Measurements from ENCODE around the gene NBAS.
"Not testable (repeated sequence)": the region's sequence is repeated elsewhere in the genome, so short reads cannot be mapped to it uniquely, and the experiment has no call there.

The NBAS gene

GRCh38 chr2:15533860-15534480 lies 27.2 kb downstream of the NBAS start:
- in situ Hi-C loops (cut with MboI; ENCODE audit: low sequenced_read_pairs) = no loop called here

DNA sequence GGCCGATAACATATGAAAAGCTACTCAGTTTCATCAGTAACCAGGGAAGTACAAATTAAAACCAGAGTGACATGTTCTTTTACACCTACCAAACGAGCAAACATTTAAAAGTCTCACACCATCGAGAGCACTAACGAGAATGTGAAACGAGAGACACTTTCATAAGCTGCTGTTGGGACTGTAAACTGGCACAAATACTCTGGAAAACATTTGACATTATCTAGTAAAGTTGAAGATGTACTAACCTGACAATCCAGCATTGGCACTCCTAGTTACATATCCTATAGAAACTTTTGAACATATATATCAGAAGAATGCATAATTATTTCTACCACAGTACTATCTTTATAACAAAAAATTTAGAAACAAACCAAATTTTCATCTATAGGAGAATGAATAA lies 28.1 kb downstream of the NBAS start:
- in situ Hi-C loops (cut with MboI; ENCODE audit: low sequenced_read_pairs) = no loop called here

DNA sequence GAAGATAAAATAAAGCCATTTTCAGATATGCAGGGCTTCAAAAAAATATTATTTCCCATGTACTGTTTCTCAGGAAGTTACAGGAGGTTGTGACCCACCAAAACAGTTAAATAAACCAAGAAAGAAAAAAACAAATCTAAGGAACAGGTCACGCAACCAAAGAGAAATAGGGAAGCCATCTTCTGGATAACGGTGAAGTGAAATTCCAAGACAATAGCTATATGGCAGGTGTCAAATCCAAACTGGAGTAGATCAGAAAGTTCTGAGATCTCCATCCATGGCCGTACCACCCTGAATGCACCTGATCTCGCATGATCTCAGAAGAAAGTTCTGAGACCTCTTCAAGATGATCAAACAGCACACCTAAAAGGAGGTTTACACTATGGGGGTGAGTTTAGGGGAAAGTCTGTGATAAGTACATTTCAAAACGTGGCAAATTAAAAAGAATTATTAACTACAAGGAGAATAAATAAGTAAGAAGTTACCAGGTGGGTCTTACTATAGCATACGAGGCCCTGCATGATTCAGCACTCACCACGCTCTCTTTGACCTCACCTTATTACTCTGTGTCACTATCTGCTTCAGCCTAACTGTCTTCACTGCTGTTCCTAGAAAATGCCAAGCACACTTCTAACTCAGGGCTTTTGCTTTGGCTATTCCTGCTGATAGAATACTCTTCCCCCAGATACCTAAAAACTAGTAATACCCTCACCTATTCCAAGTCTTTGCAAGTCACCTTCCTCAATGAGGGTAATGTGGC lies 29.9 kb downstream of the NBAS start:
- in situ Hi-C loops (cut with MboI; ENCODE audit: low sequenced_read_pairs) = no loop called here

DNA sequence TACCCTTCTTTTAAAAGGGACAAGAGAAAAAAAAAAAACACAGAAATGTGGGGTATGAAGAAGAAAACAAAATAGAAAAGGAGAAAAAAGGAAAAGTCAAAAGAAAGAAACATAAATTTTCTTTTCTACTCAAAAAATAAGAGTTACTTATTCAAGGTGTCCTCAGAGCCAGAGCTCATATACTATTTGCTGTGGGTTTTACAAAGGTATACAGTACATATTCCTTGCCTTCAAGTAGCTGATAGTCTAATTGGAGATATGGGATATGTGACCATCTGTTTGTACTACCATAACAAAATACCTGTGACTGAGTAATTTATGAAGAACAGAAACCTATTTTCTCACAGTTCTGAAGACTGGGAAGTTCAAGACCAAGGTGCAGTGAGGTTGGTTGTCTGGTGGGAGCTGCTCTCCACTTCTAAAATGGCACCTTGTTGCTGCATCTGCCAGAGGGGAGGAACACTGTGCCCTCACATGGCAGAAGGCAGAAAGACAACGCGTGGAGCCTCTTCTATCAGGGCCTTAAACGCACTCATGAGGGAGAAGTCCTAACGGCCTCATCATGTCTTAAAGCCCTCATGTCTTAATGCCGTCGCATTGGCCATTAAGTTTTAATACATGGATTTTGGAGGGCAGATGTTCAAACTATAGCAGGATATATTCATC lies 33.9 kb downstream of the NBAS start:
- in situ Hi-C loops (cut with MboI; ENCODE audit: low sequenced_read_pairs) = no loop called here

DNA sequence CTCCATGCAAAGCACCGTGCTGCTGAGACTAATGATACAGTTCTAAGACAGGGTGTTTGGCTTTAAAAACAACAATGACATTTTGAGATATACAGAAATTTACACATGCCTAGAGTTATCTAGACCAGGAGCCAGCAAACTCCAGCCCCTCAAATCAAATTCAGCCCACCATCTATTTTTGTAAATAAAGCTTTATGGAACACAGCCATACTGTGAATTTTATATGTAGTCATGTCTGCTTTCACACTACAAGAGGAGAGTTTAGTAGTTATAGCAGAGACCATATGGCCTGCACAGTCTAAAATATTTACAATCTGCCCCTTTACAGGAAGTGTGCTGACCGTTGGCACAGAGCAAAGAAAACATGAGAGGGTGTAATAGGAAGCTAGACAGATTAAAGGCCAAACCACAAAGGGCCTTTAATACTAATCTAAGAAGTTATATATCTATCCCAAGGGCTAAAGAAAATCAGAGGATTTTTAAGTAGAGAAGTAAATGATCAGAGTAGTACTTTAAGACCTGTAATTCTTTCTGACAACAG lies 39.4 kb downstream of the NBAS start:
- in situ Hi-C loops (cut with MboI; ENCODE audit: low sequenced_read_pairs) = no loop called here

- in situ Hi-C loops (cut with MboI; ENCODE audit: low sequenced_read_pairs) = no loop called here
Observed at GRCh38 chr2:15520346-15520745, 40.8 kb downstream of the NBAS start.

- in situ Hi-C loops (cut with MboI; ENCODE audit: low sequenced_read_pairs) = not testable (repeated sequence)
Observed at GRCh38 chr2:15518759-15519158, 42.4 kb downstream of the NBAS start.

DNA sequence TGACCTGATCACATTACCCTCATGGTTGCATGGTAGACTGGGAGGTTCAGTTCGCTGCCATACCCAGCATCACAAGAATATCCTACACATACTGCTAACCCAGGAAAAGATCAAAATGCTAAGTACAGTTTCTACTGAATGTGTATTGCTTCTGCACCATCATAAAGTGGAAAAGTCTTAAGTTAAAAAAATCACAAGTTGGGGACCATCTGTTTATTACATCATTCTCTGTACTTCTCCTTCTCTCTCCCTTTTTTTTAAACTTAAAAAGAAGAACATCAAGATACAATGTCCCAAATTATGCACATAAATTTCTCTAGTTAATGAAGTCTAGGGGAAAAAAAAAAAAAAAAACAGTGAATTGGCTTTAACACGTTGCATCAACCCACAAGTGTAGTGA lies 43.3 kb downstream of the NBAS start:
- in situ Hi-C loops (cut with MboI; ENCODE audit: low sequenced_read_pairs) = no loop called here

GRCh38 chr2:15511686-15512085 lies 49.4 kb downstream of the NBAS start:
- in situ Hi-C loops (cut with MboI; ENCODE audit: low sequenced_read_pairs) = no loop called here

DNA sequence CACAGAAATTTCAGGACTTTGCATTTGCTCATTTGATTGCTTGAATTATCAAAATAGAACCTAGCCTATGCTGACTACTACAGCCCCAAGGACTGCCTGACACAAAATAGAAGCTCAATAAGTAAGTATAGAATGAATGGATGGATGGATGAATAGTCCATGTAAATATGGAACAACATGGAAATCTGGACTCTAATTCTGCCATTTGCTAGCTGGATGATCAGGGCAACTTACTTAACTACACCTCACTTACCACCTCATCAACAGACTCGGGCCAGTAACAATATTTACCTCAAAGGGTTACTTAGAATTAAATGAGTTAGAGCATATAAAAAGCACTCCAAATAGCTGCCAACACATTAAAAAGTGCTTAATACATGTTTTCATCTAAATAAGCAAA lies 50.6 kb downstream of the NBAS start:
- in situ Hi-C loops (cut with MboI; ENCODE audit: low sequenced_read_pairs) = no loop called here

GRCh38 chr2:15510131-15510530 lies 51.0 kb downstream of the NBAS start:
- in situ Hi-C loops (cut with MboI; ENCODE audit: low sequenced_read_pairs) = no loop called here

- in situ Hi-C loops (cut with MboI; ENCODE audit: low sequenced_read_pairs) = no loop called here
Observed at GRCh38 chr2:15507697-15508096, 53.4 kb downstream of the NBAS start.

DNA sequence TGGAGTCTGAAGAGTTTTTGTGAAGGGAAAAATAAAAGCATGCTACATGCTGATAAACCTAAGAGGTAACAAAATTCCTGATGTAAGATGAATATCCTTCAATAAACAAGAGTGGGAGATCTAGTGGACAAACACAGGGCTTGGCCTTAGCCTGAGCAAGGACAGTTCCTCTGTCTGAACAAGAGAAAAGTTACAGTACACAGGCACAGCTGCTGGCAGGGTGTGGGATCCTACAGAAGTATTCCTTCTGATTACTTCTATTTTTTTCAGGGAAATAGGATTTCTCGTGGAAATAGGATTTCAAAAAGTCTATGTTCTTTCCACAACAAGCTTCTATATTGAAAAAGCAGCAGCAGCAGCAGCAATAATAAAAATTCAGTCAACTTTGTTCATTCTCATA lies 54.1 kb downstream of the NBAS start:
- in situ Hi-C loops (cut with MboI; ENCODE audit: low sequenced_read_pairs) = no loop called here

- in situ Hi-C loops (cut with MboI; ENCODE audit: low sequenced_read_pairs) = no loop called here
Observed at GRCh38 chr2:15506229-15506819, 54.8 kb downstream of the NBAS start.

GRCh38 chr2:15504882-15505663 lies 56.1 kb downstream of the NBAS start:
- in situ Hi-C loops (cut with MboI; ENCODE audit: low sequenced_read_pairs) = no loop called here

GRCh38 chr2:15499251-15499650 lies 61.9 kb downstream of the NBAS start:
- in situ Hi-C loops (cut with MboI; ENCODE audit: low sequenced_read_pairs) = not testable (repeated sequence)

DNA sequence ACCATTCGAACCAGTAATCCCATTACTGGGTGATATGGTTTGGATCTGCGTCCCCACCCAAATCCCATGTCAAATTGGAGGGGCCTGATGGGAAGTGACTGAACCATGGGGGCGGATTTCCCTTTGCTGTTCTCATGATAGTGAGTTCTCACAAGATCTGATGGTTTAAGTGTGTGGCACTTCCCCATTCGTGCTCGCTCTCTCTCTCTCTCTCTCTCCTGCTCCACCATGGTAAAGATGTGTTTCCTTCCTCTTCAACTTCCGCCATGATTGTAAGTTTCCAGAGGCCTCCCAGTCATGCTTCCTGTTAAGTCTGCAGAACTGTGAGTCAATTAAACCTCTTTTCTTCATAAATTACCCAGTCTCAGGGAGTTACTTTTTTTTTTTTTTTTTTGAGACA lies 62.6 kb downstream of the NBAS start:
- in situ Hi-C loops (cut with MboI; ENCODE audit: low sequenced_read_pairs) = no loop called here

DNA sequence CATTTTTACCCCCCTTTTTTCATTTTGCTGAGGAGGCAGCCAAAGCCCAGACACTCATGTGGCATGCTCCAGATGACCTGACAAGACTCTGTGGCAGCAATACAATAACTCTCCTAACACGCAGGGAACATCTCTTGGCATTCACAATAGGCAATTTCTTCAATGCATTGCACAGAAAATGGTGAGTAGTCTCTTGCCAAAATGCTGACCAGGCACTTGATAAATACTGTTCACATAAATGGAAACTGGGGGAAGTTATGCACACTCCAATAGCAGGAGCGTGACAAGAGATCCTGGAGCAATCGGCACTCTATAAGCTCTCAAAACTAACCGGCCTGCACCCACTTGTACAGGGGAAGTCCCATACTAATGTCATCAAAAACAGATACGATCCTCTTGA lies 66.3 kb downstream of the NBAS start:
- in situ Hi-C loops (cut with MboI; ENCODE audit: low sequenced_read_pairs) = no loop called here

- in situ Hi-C loops (cut with MboI; ENCODE audit: low sequenced_read_pairs) = no loop called here
Observed at GRCh38 chr2:15492773-15493325, 68.3 kb downstream of the NBAS start.

- in situ Hi-C loops (cut with MboI; ENCODE audit: low sequenced_read_pairs) = no loop called here
Observed at GRCh38 chr2:15486770-15487169, 74.4 kb downstream of the NBAS start.

Data from HL-60/S4 (cell line).